Small intestine (tissue), 4 donors: ENCODE results near the gene CD40. TPM values are rescaled to one million over a fixed set of nuclear protein-coding genes. Genes with fewer than 3 reads are reported as not detected.

Experiments
- polyA plus RNA-seq, 4 donors: library from polyadenylated mRNA; stranded (reverse) in 3 of 4; unstranded in 1 of 4; fragments of 200-250 nt in 3 of 4; fragments of 120-200 nt in 1 of 4; gene quantifications; one replicate each; pipeline versions ENCODE4 v1.2.1 to v1.2.3, GENCODE V29; 2013
- donor health status: healthy with polysubstance abuse.
- donor health status: Bipolar disorder and iron deficiency.
- donor health status: healthy.

The CD40 gene
- polyA plus RNA-seq, 4 donors: 2.0 to 14.5 (median 6.5) TPM

Other genes starting within 250 kb of the CD40 start
- 10 to 100 TPM in 1 of 4 donors, 1 to 10 TPM in 3; 2.5 to 17.1 (median 3.6) TPM for gene ZSWIM1, start 237.1 kb upstream of the CD40 start, polyA plus RNA-seq
- gene SPATA25, start 230.7 kb upstream of the CD40 start, polyA plus RNA-seq: 10 to 100 TPM in 1 of 4 donors, 1 to 10 TPM in 1, not detected in 2; 1.8 to 16.4 TPM
- 10 to 100 TPM in 1 of 4 donors, 1 to 10 TPM in 3; 2.9 to 20.2 (median 4.0) TPM for gene NEURL2, start 227.1 kb upstream of the CD40 start, polyA plus RNA-seq
- gene CTSA, start 227.0 kb upstream of the CD40 start, polyA plus RNA-seq: 1,000 to 10,000 TPM in 1 of 4 donors, 100 to 1,000 TPM in 2, 10 to 100 TPM in 1; 78.9 to 1,454 (median 115) TPM
- gene PLTP, start 206.2 kb upstream of the CD40 start, polyA plus RNA-seq: 10 to 100 TPM in 3 of 4 donors, 1 to 10 TPM in 1; 2.0 to 67.4 (median 17.1) TPM
- gene PCIF1, start 183.6 kb upstream of the CD40 start, polyA plus RNA-seq: 10 to 100 TPM; 16.1 to 30.0 (median 26.8) TPM
- gene ZNF335, start 146.1 kb upstream of the CD40 start, polyA plus RNA-seq: 10 to 100 TPM; 10.7 to 20.8 (median 13.1) TPM
- gene MMP9, start 109.4 kb upstream of the CD40 start, polyA plus RNA-seq: 1 to 10 TPM in 1 of 4 donors, under 1 TPM in 2, not detected in 1; 0.66 to 3.2 (median 0.81) TPM
- 1 to 10 TPM in 2 of 4 donors, not detected in 2; 2.1 to 4.6 TPM for gene SLC12A5, start 89.1 kb upstream of the CD40 start, polyA plus RNA-seq
- 10 to 100 TPM; 13.2 to 36.8 (median 14.7) TPM for gene NCOA5, start 28.4 kb upstream of the CD40 start, polyA plus RNA-seq
- under 1 TPM in 2 of 4 donors, not detected in 2; 0.03 to 0.84 TPM for gene CDH22, start 190.2 kb downstream of the CD40 start, polyA plus RNA-seq